Measurements from ENCODE around the gene HSPA12B.

The HSPA12B gene

GRCh38 chr20:3767427-3768341 lies 35.2 kb downstream of the HSPA12B start, which contains the start of gene ADISSP:
Gene ADISSP, minus strand, starts transcription at chr20:3767753. Its CDS starts 7,653 bp downstream, at chr20:3760100.
- DNase-seq: peak; percentile 98

GRCh38 chr20:3768342-3769130 lies 36.1 kb downstream of the HSPA12B start:
- peak; percentile 87 for DNase-seq

GRCh38 chr20:3771552-3772058 lies 39.1 kb downstream of the HSPA12B start:
- DNase-seq: no peak

- DNase-seq: no peak
Observed at GRCh38 chr20:3775457-3776108, 43.1 kb downstream of the HSPA12B start.

GRCh38 chr20:3777381-3777715 lies 44.9 kb downstream of the HSPA12B start:
- no peak for DNase-seq

- peak; percentile 28 for DNase-seq
Observed at GRCh38 chr20:3777716-3778629, 45.5 kb downstream of the HSPA12B start.

- no peak for DNase-seq
Observed at GRCh38 chr20:3778976-3779375, 46.5 kb downstream of the HSPA12B start.

GRCh38 chr20:3781153-3781910 lies 48.8 kb downstream of the HSPA12B start, which contains the start of gene SPEF1:
Gene SPEF1, minus strand, starts transcription at chr20:3781448. Its CDS starts 161 bp downstream, at chr20:3781287.
- DNase-seq: peak; percentile 94

GRCh38 chr20:3782597-3782996 lies 50.1 kb downstream of the HSPA12B start:
- DNase-seq: no peak

GRCh38 chr20:3783068-3783489 lies 50.6 kb downstream of the HSPA12B start:
- no peak for DNase-seq

- no peak for DNase-seq
Observed at GRCh38 chr20:3783511-3784195, 51.2 kb downstream of the HSPA12B start.

- no peak for DNase-seq
Observed at GRCh38 chr20:3784216-3784853, 51.9 kb downstream of the HSPA12B start.

- no peak for DNase-seq
Observed at GRCh38 chr20:3784863-3785239, 52.4 kb downstream of the HSPA12B start.

- DNase-seq: no peak
Observed at GRCh38 chr20:3785240-3786125, 53.0 kb downstream of the HSPA12B start.

GRCh38 chr20:3786126-3786484 lies 53.6 kb downstream of the HSPA12B start:
- DNase-seq: peak; percentile 38

GRCh38 chr20:3786665-3787323 lies 54.3 kb downstream of the HSPA12B start, which contains the start of gene CENPB:
Gene CENPB, minus strand, starts transcription at chr20:3786740. Its CDS starts 257 bp downstream, at chr20:3786483.
- DNase-seq: peak; percentile 79

- peak; percentile 23 for DNase-seq
Observed at GRCh38 chr20:3787324-3788014, 55.0 kb downstream of the HSPA12B start.
